Measurements from ENCODE around the gene SLC17A3.

GRCh38 chr6:25804804-25805203 lies 69.2 kb downstream of the SLC17A3 start:
- no peak for TF ChIP-seq GATA3 (IDR thresholded peaks at IDR 0.05; ENCODE audit: low read depth, low read length)
- no peak for TF ChIP-seq GATA2 (IDR thresholded peaks at IDR 0.05; ENCODE audit: low read depth, low read length)

Measured in SH-SY5Y (cell line).